NT2/D1 (cell line): ENCODE measurements around the gene CD3G.

ENCODE experiments used
- SUZ12 ChIP-seq: IDR thresholded peaks from 2 replicates; pipeline ENCODE4 v1.6.1; 2011; ENCODE audit not compliant: insufficient read length, insufficient read depth; ENCODE audit errors: extremely low read depth
- YY1 ChIP-seq: IDR thresholded peaks from 2 replicates; pipeline ENCODE4 v1.6.1; 2011; ENCODE audit not compliant: insufficient read length, insufficient read depth

DNA sequence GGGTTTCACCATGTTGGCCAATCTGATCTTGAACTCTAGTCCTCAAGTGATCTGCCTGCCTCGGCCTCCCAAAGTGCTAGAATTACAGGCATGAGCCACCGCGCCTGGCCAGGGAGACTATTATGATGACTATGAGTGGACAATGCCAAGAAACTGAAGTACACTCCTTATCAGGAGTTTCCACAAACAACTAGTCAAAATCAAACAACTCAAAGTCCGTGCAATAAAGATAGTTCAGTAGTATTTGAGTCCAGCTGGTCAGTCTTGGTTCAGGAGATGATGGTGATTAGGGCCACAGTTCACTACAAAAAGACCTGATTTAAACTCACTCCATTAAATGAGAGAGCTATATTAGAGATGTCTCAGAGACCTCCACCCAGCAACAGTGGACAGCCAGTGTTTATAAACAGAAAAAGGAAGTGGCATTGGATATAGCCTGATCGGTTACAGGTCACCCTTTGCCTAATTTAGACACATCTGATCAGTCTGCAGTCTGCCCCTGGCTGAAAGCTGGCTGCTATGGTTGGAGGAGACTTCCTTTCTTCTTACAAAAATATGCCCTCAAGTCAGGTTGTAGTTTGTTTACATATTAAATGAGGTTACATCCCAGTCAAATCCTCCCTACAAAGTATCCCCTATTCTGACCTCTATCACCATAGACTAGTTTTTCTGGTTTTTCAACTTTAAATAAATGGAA is 22.6 kb upstream of the CD3G start:
- TF ChIP-seq YY1, result no peak
- no peak for TF ChIP-seq SUZ12
